SK-N-MC (cell line): ENCODE results near the gene CYB5R3.

ENCODE experiments used
- EZH2 ChIP-seq: fragments of 200-600 bp; sonication (generic); IDR thresholded peaks from one replicate; pipeline ENCODE4 v1.6.1; 2017; ENCODE audit warnings: antibody characterized with exemption
- FOXP2 ChIP-seq: optimal IDR thresholded peaks from 2 replicates; pipeline ENCODE3; 2011; ENCODE audit warnings: mild to moderate bottlenecking, moderate library complexity; ENCODE audit not compliant: insufficient read depth; ENCODE audit errors: extremely low read length, control extremely low read depth
- POLR2AphosphoS5 ChIP-seq: IDR thresholded peaks from 2 replicates; pipeline ENCODE4 v1.6.1; 2012; ENCODE audit warnings: mild to moderate bottlenecking, low read depth, low read length, borderline replicate concordance

GRCh38 chr22:42586381-42586780 lies 62.8 kb downstream of the CYB5R3 start:
- TF ChIP-seq EZH2 (no peak), POLR2AphosphoS5 (no peak), FOXP2 (no peak)
